Breast epithelium (tissue), 4 donors: ENCODE measurements around the gene KCNJ10. TPM values are rescaled to one million over a fixed set of nuclear protein-coding genes. Genes with fewer than 3 reads are reported as not detected.

Experiments
- DNase-seq, 2 donors: peaks; one replicate each; pipeline ENCODE4 v3.0.0-alpha.2; 2019; ENCODE audit warnings: low spot score in 2 of 2
- H3K27ac ChIP-seq, 2 donors: fragments of 200-600 bp; sonication (generic) in 1 of 2; one replicate each; pipeline ENCODE4 v1.5.1; 2016 to 2019; ENCODE audit warnings: mild to moderate bottlenecking in 1 of 2
- H3K27me3 ChIP-seq, 2 donors: fragments of 200-600 bp; sonication (generic) in 1 of 2; one replicate each; pipeline versions ENCODE4 v1.5.1 to v1.6.0; 2017 to 2019; ENCODE audit warnings: control low read depth in 1 of 2, mild to moderate bottlenecking in 1 of 2
- H3K36me3 ChIP-seq: fragments of 200-600 bp; one replicate; pipeline ENCODE4 v1.5.1; 2019
- H3K4me1 ChIP-seq, 2 donors: fragments of 200-600 bp; sonication (generic); one replicate each; pipeline ENCODE4 v1.5.1; 2016 to 2019; ENCODE audit warnings: control low read depth in 1 of 2
- H3K4me3 ChIP-seq, 3 donors: fragments of 200-600 bp; sonication (generic); 1 replicate in 2 of 3; 2 replicates in 1 of 3; pipeline ENCODE4 v1.5.1; 2016 to 2019; ENCODE audit warnings: mild to moderate bottlenecking in 3 of 3, moderate library complexity in 2 of 3
- H3K9me3 ChIP-seq, 2 donors: fragments of 200-600 bp; sonication (generic) in 1 of 2; one replicate each; pipeline ENCODE4 v1.5.1; 2016 to 2019; ENCODE audit warnings: control low read depth in 1 of 2
- POLR2A ChIP-seq: fragments of 450-650 bp; IDR thresholded peaks from one replicate; pipeline ENCODE4 v1.6.1; 2016; ENCODE audit warnings: antibody characterized with exemption, mild to moderate bottlenecking, moderate library complexity
- POLR2AphosphoS5 ChIP-seq, 3 donors: sonication (generic); formaldehyde crosslinking; IDR thresholded peaks; one replicate each; pipeline ENCODE4 v1.6.1; 2017; ENCODE audit warnings: antibody characterized with exemption in 3 of 3
- intact Hi-C: fragments of 100-400 bp; cut with DNase I; formaldehyde crosslinking; loops from one replicate; pipeline ENCODE4 v1.15.1; 2023; ENCODE audit warnings: low total_unique reads
- total RNA-seq, 3 donors: library from RNA; depleted of rRNA; stranded (reverse); fragments of >200 nt; gene quantifications; one replicate each; pipeline ENCODE4 v1.1.0, GENCODE V29; 2016
- TF ChIP-seq, protein P1 (sequence below), 3 donors: fragments of 450-650 bp; IDR thresholded peaks; one replicate each; pipeline ENCODE4 v1.5.1; 2016 to 2017; ENCODE audit warnings: antibody characterized with exemption in 3 of 3, mild to moderate bottlenecking in 3 of 3, moderate library complexity in 3 of 3

KCNJ10 gene
- total RNA-seq, 3 donors from 2014 or later: 0.15 TPM; not detected in 2

GRCh38 chr1:160064746-160065145, 5.2 kb downstream of the KCNJ10 start:
- TF ChIP-seq POLR2A (no peak), POLR2AphosphoS5 (IDR thresholded peaks at IDR 0.05) (no peak)
- TF ChIP-seq, protein P1, sequence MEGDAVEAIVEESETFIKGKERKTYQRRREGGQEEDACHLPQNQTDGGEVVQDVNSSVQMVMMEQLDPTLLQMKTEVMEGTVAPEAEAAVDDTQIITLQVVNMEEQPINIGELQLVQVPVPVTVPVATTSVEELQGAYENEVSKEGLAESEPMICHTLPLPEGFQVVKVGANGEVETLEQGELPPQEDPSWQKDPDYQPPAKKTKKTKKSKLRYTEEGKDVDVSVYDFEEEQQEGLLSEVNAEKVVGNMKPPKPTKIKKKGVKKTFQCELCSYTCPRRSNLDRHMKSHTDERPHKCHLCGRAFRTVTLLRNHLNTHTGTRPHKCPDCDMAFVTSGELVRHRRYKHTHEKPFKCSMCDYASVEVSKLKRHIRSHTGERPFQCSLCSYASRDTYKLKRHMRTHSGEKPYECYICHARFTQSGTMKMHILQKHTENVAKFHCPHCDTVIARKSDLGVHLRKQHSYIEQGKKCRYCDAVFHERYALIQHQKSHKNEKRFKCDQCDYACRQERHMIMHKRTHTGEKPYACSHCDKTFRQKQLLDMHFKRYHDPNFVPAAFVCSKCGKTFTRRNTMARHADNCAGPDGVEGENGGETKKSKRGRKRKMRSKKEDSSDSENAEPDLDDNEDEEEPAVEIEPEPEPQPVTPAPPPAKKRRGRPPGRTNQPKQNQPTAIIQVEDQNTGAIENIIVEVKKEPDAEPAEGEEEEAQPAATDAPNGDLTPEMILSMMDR (IDR thresholded peaks at IDR 0.05): no peak
- no peak for DNase-seq
- H3K4me1 ChIP-seq: no peaks in the 10 kb centered on the region
- H3K4me3 ChIP-seq: no peak overlapping the region
- peak overlapping the region in 1 of 2 donors; percentile 55 for H3K27ac ChIP-seq
- H3K27me3 ChIP-seq: peaks cover 0 to 11% of the 10 kb centered on the region in 2 donors
- no peaks in the 10 kb centered on the region for H3K9me3 ChIP-seq
- H3K36me3 ChIP-seq: no peaks in the 10 kb centered on the region
- intact Hi-C loops: no loop called here

DNA sequence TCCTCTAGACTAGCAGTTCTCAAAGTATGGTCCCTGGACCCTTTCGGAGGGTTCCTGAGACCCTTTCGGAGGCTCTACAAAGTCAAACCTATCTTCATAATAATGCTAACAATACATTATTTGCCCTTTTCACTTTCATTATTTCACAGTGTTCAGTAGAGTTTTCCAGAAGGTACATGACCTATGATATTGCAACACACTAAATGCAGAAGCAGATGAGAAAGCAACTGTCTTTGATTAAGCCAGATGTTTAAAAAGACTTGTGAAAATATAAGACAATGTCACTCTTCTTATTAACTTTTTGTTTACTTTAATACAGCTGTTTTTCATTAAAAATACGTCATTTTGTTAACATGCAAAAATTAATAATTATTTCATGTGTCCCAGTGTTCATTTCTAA, 5.8 kb downstream of the KCNJ10 start:
- Histone ChIP-seq H3K36me3 (no peaks in the 10 kb centered on the region), H3K9me3 (no peaks in the 10 kb centered on the region), H3K27me3 (peaks cover 0 to 11% of the 10 kb centered on the region in 2 donors), H3K4me3 (no peak overlapping the region), H3K4me1 (no peaks in the 10 kb centered on the region), H3K27ac (no peak overlapping the region)
- TF ChIP-seq POLR2A (no peak), POLR2AphosphoS5 (IDR thresholded peaks at IDR 0.05) (no peak)
- TF ChIP-seq, protein P1 (IDR thresholded peaks at IDR 0.05): no peak
- intact Hi-C loops: no loop called here
- DNase-seq: no peak

DNA sequence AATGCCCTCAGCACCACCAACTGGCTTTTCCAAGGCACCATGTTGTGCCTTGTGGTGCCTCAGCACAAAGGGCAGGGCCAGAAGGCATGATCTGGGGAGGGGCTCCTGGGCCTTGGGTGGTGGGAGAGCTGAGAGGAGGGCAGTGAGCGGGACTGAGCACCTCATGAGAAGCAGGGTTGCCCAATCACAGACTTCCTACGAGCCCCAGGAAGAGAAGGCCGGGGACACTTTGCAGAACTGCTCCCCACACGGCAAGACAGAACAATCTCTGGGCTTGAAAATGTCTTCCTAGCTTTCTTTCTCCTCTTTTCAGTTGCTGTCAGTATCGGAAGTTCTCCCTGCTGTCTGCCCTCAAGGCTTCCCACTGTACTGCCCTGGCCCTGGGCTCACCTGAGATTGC, 6.8 kb downstream of the KCNJ10 start:
- peaks cover 0 to 11% of the 10 kb centered on the region in 2 donors for H3K27me3 ChIP-seq
- no peak overlapping the region for H3K27ac ChIP-seq
- H3K4me1 ChIP-seq: no peaks in the 10 kb centered on the region
- H3K4me3 ChIP-seq: no peak overlapping the region
- no peak for DNase-seq
- TF ChIP-seq, protein P1 (IDR thresholded peaks at IDR 0.05): no peak
- TF ChIP-seq POLR2A (no peak), POLR2AphosphoS5 (IDR thresholded peaks at IDR 0.05) (no peak)
- no peaks in the 10 kb centered on the region for H3K9me3 ChIP-seq
- intact Hi-C loops: no loop called here
- H3K36me3 ChIP-seq: no peaks in the 10 kb centered on the region

- DNase-seq: no peak
- H3K9me3 ChIP-seq: no peaks in the 10 kb centered on the region
- H3K27ac ChIP-seq: no peak overlapping the region
Observed at GRCh38 chr1:160062230-160062532, 7.8 kb downstream of the KCNJ10 start.

DNA sequence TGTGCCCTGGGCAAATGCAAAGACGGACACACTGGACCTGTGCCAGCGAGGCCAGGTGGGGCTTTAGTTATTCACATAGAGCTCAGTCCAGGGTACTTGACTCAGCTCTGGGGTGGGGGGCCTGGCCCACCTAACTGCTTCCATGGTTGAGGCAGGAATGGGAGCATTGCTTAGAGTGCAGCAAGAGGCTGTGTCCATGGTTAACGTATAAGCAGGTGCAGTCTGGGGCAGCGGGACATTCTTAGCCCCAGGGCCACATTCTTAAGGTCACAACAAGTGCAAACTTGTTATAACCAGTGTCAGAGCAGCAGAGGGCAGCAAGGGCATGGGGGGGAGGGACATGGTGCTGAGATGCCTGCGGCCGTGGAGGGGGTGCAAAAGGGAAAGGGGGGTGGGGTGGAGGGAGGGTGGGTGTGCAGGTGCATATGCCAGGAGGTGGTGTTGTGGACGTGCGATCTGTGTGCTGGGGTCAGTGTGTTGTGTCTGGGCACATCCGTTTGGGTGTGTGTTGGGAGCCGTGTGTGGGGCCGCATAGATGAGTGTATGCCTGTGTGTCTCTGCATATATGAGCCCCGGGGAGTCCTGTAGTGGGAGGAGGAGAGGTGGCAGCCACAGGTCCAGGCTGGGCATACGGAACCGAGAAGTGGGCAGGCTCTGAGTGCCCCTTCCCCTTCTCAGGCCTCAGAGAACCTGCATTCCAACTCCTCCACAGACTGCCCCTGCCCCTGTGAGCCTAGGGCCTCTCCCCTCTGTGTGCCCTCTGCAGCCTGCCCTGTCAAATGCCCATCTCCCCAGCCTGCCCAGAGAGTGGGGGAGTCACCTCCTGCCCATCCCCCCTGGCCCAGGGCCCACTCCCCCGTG, 8.4 kb downstream of the KCNJ10 start:
- Histone ChIP-seq H3K27ac (no peak overlapping the region), H3K4me3 (no peak overlapping the region), H3K27me3 (peaks cover 0 to 11% of the 10 kb centered on the region in 2 donors), H3K36me3 (no peaks in the 10 kb centered on the region), H3K9me3 (no peaks in the 10 kb centered on the region), H3K4me1 (no peaks in the 10 kb centered on the region)
- no peak for TF ChIP-seq POLR2AphosphoS5 (IDR thresholded peaks at IDR 0.05)
- TF ChIP-seq POLR2A: no peak
- TF ChIP-seq, protein P1 (IDR thresholded peaks at IDR 0.05): no peak
- intact Hi-C loops: loop anchor here (1.0 kb wide), 1 partner anchor 27 kb away; no protein-coding TSS in a partner anchor
- peak in 1 of 2 donors; percentile 70 for DNase-seq

More at GRCh38 chr1:160062230-160062532, 7.8 kb downstream of the KCNJ10 start:
- H3K4me1 ChIP-seq: no peaks in the 10 kb centered on the region
- peaks cover 0 to 11% of the 10 kb centered on the region in 2 donors for H3K27me3 ChIP-seq
- no peak overlapping the region for H3K4me3 ChIP-seq
- intact Hi-C loops: loop anchor here (1.0 kb wide), 1 partner anchor 26 kb away; no protein-coding TSS in a partner anchor
- no peaks in the 10 kb centered on the region for H3K36me3 ChIP-seq
- TF ChIP-seq POLR2AphosphoS5 (IDR thresholded peaks at IDR 0.05) (no peak), POLR2A (no peak)
- TF ChIP-seq, protein P1 (IDR thresholded peaks at IDR 0.05): no peak
